K562 (cell line): ENCODE results near the gene PFKFB2. TPM values are rescaled to one million over a fixed set of nuclear protein-coding genes. Genes with fewer than 3 reads are reported as not detected.

Source experiments
- BCOR ChIP-seq: fragments of 450-650 bp; IDR thresholded peaks from 2 replicates; pipeline ENCODE4 v1.6.1; 2016
- BRD9 ChIP-seq: fragments of 450-650 bp; IDR thresholded peaks from 2 replicates; pipeline ENCODE4 v1.6.1; 2018; ENCODE audit warnings: low read depth; ENCODE audit not compliant: partially characterized antibody
- CBFA2T2 ChIP-seq: fragments of 450-650 bp; conservative IDR thresholded peaks from 2 replicates; pipeline ENCODE4 v1.6.1; 2017; ENCODE audit warnings: mild to moderate bottlenecking
- CBFA2T3 ChIP-seq: fragments of 450-650 bp; IDR thresholded peaks from 2 replicates; pipeline ENCODE4 v1.6.1; 2017
- CTBP1 ChIP-seq: fragments of 450-650 bp; IDR thresholded peaks from 2 replicates; pipeline ENCODE4 v1.6.1; 2016; ENCODE audit warnings: borderline replicate concordance
- ETV6 ChIP-seq, 3 experiments: fragments of 150-350 bp in 1 of 3; sonication (generic) in 1 of 3; formaldehyde crosslinking in 1 of 3; IDR thresholded peaks; 2 replicates each; pipeline versions ENCODE4 v1.6.1 to v1.8.0; 2014 to 2022; ENCODE audit warnings: borderline replicate concordance in 2 of 3, low read depth in 2 of 3, antibody characterized with exemption in 1 of 3, low read length in 1 of 3, mild to moderate bottlenecking in 1 of 3, missing genetic modification reagents in 1 of 3
- GATA2 ChIP-seq: sonication (generic); formaldehyde crosslinking; IDR thresholded peaks from 2 replicates; pipeline ENCODE4 v1.4.0; 2020; ENCODE audit warnings: mild to moderate bottlenecking, missing genetic modification reagents
- MBD1 ChIP-seq: fragments of 250-450 bp; sonication (Bioruptor Pico); IDR thresholded peaks from 2 replicates; pipeline ENCODE4 v1.8.0; 2022; ENCODE audit warnings: inconsistent platforms
- MTA2 ChIP-seq: fragments of 450-650 bp; IDR thresholded peaks from 2 replicates; pipeline ENCODE4 v1.6.1; 2016; ENCODE audit warnings: low read depth
- SETDB1 ChIP-seq: IDR thresholded peaks from one replicate; pipeline ENCODE4 v1.6.1; 2012; ENCODE audit warnings: low read length, control low read depth, inconsistent platforms
- STAT6 ChIP-seq: sonication (generic); formaldehyde crosslinking; IDR thresholded peaks from 2 replicates; pipeline ENCODE4 v1.8.1; 2023; ENCODE audit warnings: mild to moderate bottlenecking, missing genetic modification reagents
- U2AF2 ChIP-seq: fragments of 200-400 bp; formaldehyde crosslinking; optimal IDR thresholded peaks from 2 replicates; pipeline ENCODE3; 2017; ENCODE audit warnings: low read depth, mild to moderate bottlenecking, low read length
- XRCC4 ChIP-seq: IDR thresholded peaks from one replicate; pipeline ENCODE4 v1.6.1; 2011; ENCODE audit not compliant: insufficient read depth, insufficient read length; ENCODE audit errors: extremely low read depth
- ZEB2 ChIP-seq: fragments of 450-650 bp; IDR thresholded peaks from 2 replicates; pipeline ENCODE4 v1.6.1; 2016
- ZNF431 ChIP-seq: sonication (generic); formaldehyde crosslinking; IDR thresholded peaks from 2 replicates; pipeline ENCODE4 v1.8.0; 2022; ENCODE audit warnings: mild to moderate bottlenecking, missing genetic modification reagents
- polyA plus RNA-seq, 8 experiments: library from polyadenylated mRNA; depleted of rRNA in 4 of 8; stranded (reverse) in 5 of 8; unstranded in 3 of 8; fragments of >200 nt; fragmentation: Nextera tagmentation in 2 of 8; fragmentation: Illumina TruSeq in 1 of 8; extraction: Ambion mirVana in 2 of 8; extraction: Trizol in 1 of 8; gene quantifications; 2 replicates each; pipeline versions ENCODE4 v1.2.1 to v1.2.3, GENCODE V29; 2011 to 2014; ENCODE audit warnings: inconsistent platforms in 1 of 8, missing spikeins in 1 of 8
- total RNA-seq, 7 experiments: library from RNA; depleted of rRNA in 6 of 7; stranded (reverse); fragments of >200 nt in 6 of 7; fragmentation: Illumina TruSeq in 2 of 7; extraction: Trizol in 2 of 7; gene quantifications; 2 replicates each; pipeline versions ENCODE4 v1.2.1 to v1.2.3, GENCODE V29; 2011 to 2021; ENCODE audit warnings: low replicate concordance in 1 of 7
- TF ChIP-seq, protein P1 (sequence below): IDR thresholded peaks from 2 replicates; pipeline ENCODE4 v1.6.1; 2014; ENCODE audit warnings: antibody characterized with exemption
- TF ChIP-seq, protein P2 (sequence below), 2 experiments: fragments of 450-650 bp; IDR thresholded peaks; 2 replicates each; pipeline ENCODE4 v1.6.1; 2016
- TF ChIP-seq, protein P3 (sequence below): conservative IDR thresholded peaks from 2 replicates; pipeline ENCODE4 v1.6.1; 2011; ENCODE audit warnings: low read depth, mild to moderate bottlenecking, low read length; ENCODE audit not compliant: control insufficient read depth
- TF ChIP-seq, protein P4 (sequence below): fragments of 450-650 bp; formaldehyde crosslinking; IDR thresholded peaks from 2 replicates; pipeline ENCODE4 v1.4.0; 2022; ENCODE audit warnings: mild to moderate bottlenecking, moderate library complexity

Gene PFKFB2
- total and polyA plus RNA-seq, 9 of the 15 experiments (the other 6 are each of a cell fraction or from before 2014, with no cell fraction given), result 6.9 to 26.0 (median 16.4) TPM

GRCh38 chr1:207084701-207085180, 31.7 kb downstream of the PFKFB2 start (continued):
- no peak for TF ChIP-seq U2AF2
- peak; percentile 32; the same call in 1 of the 2 replicates for TF ChIP-seq ZNF431 (CRISPR knock-in tag)
- no peak for TF ChIP-seq BCOR
- no peak for TF ChIP-seq SETDB1
- TF ChIP-seq CBFA2T3, result peak; percentile 89
- peak; percentile 35 for TF ChIP-seq BRD9
- no peak for TF ChIP-seq ETV6 (IDR thresholded peaks at IDR 0.05; ENCODE audit: borderline replicate concordance in 1 of 2, low read depth in 2 of 2, low read length in 1 of 2)
- no peak for TF ChIP-seq ETV6 (CRISPR knock-in tag; IDR thresholded peaks at IDR 0.05; ENCODE audit: borderline replicate concordance)
- peak; percentile 85 for TF ChIP-seq CBFA2T2
- TF ChIP-seq, protein P1, sequence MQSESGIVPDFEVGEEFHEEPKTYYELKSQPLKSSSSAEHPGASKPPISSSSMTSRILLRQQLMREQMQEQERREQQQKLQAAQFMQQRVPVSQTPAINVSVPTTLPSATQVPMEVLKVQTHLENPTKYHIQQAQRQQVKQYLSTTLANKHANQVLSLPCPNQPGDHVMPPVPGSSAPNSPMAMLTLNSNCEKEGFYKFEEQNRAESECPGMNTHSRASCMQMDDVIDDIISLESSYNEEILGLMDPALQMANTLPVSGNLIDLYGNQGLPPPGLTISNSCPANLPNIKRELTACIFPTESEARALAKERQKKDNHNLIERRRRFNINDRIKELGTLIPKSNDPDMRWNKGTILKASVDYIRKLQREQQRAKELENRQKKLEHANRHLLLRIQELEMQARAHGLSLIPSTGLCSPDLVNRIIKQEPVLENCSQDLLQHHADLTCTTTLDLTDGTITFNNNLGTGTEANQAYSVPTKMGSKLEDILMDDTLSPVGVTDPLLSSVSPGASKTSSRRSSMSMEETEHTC, result no peak
- TF ChIP-seq GATA2 (CRISPR knock-in tag), result peak; percentile 76
- TF ChIP-seq MBD1 (CRISPR knock-in tag), result 0 out of 2 replicates have a peak, but pooled peaks have one; percentile 39
- TF ChIP-seq, protein P2, sequence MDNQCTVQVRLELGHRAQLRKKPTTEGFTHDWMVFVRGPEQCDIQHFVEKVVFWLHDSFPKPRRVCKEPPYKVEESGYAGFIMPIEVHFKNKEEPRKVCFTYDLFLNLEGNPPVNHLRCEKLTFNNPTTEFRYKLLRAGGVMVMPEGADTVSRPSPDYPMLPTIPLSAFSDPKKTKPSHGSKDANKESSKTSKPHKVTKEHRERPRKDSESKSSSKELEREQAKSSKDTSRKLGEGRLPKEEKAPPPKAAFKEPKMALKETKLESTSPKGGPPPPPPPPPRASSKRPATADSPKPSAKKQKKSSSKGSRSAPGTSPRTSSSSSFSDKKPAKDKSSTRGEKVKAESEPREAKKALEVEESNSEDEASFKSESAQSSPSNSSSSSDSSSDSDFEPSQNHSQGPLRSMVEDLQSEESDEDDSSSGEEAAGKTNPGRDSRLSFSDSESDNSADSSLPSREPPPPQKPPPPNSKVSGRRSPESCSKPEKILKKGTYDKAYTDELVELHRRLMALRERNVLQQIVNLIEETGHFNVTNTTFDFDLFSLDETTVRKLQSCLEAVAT (IDR thresholded peaks at IDR 0.05), result peak; percentile 40 to 90; a peak in 3 of 4 replicates
- TF ChIP-seq, protein P3, sequence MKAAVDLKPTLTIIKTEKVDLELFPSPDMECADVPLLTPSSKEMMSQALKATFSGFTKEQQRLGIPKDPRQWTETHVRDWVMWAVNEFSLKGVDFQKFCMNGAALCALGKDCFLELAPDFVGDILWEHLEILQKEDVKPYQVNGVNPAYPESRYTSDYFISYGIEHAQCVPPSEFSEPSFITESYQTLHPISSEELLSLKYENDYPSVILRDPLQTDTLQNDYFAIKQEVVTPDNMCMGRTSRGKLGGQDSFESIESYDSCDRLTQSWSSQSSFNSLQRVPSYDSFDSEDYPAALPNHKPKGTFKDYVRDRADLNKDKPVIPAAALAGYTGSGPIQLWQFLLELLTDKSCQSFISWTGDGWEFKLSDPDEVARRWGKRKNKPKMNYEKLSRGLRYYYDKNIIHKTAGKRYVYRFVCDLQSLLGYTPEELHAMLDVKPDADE, result no peak
- 0 out of 2 replicates have a peak, but pooled peaks have one; percentile 24 for TF ChIP-seq STAT6 (CRISPR knock-in tag)
- TF ChIP-seq, protein P4, sequence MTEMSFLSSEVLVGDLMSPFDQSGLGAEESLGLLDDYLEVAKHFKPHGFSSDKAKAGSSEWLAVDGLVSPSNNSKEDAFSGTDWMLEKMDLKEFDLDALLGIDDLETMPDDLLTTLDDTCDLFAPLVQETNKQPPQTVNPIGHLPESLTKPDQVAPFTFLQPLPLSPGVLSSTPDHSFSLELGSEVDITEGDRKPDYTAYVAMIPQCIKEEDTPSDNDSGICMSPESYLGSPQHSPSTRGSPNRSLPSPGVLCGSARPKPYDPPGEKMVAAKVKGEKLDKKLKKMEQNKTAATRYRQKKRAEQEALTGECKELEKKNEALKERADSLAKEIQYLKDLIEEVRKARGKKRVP (CRISPR knock-in tag), result 0 out of 2 replicates have a peak, but pooled peaks have one; percentile 40
- peak; percentile 51 for TF ChIP-seq MTA2
- TF ChIP-seq ZEB2, result peak; percentile 88
- no peak for TF ChIP-seq XRCC4
- peak; percentile 83 for TF ChIP-seq CTBP1
